HG03342 (cell line): ENCODE results near the gene LIX1L.

Experiments used
- ATAC-seq: cut with Tn5 transposase; IDR thresholded peaks from one replicate; pipeline ENCODE4 v1.9.1; 2021; ENCODE audit warnings: mild to moderate bottlenecking, moderate library complexity; ENCODE audit not compliant: unreplicated experiment

Gene LIX1L

DNA sequence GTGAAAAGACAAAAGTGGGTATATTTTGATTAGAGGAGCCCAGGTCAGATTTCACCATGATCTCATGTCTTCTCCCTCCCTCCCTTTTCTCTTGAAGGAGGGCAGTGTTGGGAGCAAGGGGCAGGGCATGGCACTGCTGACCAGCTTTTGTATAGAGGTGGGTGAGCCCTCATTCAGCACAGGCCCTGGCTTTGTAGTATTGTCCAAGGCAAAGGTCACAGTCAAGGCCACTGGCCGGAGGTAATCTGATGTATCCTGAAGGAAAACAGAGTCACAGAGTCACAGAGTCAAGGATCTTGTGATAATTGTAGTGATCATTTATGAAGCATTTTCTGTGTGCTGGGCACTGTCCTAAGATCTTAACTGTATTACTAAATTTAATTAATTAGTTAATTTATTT is 59.8 kb downstream of the LIX1L start:
- ATAC-seq: no peak

DNA sequence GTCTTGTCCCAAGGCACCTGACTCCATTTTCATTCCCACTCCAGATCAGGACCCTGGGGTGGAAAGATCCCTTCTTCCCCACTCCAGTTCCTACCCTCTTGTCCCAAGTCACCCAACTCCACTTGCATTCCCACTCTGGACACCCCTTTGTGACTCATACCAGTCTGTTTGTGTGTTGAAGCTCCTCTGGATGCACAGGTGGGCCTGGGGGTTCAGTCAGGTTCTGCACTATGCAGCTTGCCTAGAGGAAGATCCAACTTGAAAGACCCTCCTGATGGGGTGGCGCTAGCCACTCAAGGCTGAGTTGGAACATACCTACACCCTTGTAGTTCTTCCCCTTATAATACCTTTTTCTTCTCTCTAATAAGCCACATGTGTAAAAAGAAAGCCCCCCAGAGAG is 62.3 kb downstream of the LIX1L start:
- ATAC-seq: no peak

DNA sequence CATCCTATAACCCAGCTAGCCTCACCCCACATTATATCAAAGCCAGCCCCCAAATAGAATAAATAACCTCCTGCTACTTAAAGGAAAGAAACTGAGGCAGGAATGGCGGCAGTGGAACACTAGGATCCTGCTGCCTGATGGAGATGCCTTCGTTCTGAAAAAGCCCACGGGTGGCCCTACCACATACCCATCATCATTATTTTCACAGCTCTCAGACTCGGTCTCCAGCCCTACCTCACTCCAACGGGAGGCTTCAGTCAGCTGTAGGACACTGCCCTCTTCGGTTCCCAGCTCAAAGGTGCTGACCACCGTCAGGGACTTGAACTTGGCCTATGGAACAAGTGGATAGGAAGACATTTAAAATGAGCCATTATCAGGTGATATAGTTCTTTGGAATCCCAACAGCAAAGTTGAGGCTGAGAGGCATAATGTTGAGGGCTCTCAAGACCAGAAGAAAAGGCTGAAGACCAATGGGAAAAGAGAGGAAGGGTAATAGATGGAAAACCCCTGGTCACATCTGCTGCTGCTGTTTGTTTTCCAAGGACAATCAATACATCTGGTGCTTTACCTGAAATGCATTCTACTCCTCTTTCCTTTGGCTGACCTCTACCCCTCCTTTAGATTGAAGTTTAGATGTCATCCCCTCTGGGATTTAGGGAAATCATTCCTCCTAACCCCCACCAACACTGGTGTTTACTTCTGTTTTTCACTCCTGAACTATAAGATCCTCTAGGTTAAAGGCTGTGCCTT is 64.3 kb downstream of the LIX1L start:
- no peak for ATAC-seq

DNA sequence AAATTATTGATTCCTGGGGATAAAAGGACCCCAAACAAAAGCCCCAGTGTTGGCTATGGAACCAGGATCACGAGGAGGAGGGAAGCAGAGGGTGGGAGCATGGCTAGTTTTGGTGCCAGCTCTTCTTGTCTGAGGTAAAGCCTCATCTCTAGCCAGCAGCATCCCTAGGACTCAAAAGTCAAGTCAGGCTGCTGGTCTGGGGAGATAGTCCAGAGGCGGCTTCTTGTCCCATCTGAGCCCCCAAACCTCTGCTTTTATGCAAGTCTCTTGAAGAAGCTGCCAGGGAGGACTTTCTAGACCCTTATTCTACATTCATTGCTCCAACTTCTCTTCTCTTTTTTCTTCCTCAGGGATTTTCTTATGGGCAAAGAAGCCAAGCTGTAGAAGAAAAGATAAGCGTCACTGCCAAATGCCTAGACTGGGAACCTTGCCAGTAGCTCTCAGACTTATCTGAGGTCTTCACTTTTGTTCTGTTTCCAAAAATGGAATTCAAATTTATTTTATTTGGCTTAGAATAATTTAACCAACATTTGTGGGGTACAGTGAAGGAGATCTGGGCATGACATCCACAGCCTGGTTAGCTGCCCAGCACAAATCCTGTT is 65.2 kb downstream of the LIX1L start:
- no peak for ATAC-seq

DNA sequence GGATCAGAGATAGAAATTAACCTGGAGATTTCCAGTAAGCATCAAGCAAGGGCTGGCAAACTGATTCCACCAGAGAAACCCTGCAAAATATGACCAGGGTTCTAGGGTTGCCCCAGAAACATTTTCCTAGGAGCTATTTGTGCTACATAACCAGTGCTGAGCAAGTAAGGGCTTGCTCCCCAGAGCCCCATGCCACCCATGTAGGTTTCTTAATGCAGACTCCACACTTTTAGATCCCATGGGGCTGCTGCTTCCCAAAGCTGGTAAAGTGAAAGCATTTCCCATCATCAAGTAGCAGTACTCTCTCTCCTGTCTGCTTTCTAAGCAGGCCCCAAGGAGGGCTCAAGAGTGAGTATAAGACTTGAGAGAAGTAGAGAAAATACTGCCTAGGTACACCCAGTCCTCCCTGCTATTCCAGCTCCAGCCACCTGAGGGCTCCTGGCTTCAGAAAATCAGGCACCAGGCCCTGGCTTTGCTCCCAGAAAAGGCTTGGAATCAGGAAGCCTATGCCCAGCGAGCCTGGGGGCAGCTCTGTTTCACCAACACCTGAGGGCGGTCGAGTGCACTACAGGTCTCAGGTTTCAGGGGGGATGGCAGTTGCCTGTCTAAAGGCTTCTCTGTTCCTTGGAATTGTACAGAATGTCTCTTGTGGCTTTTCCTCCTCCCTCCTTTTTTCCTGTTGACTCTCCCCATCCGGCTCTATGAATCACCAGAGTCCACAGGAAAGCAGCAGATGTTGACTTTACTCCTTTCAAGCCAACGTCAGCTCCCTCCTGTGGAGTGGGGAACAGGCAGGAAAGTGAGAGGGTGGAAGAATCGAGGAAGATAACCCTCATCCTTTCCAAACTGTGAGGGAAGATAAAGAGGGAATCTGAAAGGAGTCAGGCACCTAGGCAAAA is 66.0 kb downstream of the LIX1L start:
- ATAC-seq: no peak

DNA sequence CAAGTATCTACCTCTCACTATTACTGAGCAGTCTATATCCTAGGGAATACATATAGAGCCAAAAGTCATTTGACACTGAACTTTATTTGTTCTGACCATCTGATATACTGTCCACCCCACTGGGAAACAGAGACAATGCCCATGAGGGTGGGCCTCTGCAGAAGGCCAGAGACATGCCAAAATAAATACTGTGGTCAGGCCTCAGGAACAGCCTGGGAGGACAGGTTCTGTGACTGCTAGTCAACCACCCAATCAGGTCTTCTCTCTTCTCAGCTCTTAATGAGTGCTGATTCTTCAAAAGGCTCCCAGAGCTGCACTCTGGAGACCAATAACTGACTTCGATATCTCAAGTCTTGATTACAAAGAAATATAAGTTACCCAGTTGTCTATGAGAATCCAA is 66.7 kb downstream of the LIX1L start:
- no peak for ATAC-seq

DNA sequence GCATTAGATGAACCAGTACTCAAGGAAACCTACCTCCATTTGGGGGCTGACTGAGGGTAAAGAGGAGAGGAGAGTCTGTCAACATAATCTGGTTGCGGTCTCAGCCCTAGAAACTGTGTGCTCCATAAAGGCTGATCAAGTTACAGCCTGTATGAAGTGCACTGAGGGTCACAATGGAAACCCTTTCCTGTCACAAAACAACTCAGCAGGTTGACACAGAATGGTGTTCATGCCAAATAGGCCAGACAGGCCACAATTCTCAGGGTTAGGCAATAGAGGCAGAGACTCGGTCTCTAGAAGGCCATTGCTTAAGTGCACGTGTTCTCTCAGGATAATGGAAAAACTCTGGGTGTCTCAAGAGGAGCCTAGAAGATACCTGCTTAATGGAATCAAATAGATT is 68.1 kb downstream of the LIX1L start:
- no peak for ATAC-seq

DNA sequence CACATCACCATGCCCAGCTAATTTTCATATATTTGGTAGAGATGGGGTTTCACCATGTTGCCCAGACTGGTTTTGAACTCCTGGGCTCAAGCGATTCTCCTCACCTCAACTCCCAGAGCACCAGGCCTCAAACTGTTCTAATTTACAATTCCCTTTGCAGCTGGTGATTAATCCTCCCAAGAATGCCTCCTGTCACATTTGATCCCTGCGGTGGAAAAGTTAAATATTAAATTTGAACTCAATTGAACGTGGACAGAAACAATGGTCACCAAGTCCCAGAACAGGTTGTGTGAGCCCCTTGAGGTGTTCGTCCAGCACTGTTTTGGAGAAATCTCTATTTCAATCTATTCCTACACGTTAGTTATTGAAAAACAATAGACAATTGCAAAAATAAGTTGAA is 70.2 kb downstream of the LIX1L start:
- ATAC-seq: no peak

DNA sequence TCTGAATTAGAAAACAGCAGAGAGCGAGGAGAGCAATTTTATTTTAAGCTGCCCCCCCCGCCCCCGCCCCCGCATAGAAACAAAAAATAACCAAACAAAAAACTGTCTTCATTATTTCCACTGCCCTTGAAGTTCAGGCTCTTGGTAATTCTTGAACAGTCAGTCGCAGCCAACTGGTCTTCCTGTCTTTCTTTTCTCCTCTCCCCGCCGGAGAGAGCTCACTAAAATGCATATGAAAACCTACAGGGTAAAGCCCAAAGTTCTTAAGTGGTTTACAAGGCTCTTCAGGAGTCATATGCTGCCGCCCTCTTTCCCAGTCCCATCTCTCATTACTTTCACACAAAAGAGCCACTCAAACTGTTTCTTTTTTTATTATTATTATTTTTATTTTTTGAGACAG is 71.0 kb downstream of the LIX1L start:
- no peak for ATAC-seq

DNA sequence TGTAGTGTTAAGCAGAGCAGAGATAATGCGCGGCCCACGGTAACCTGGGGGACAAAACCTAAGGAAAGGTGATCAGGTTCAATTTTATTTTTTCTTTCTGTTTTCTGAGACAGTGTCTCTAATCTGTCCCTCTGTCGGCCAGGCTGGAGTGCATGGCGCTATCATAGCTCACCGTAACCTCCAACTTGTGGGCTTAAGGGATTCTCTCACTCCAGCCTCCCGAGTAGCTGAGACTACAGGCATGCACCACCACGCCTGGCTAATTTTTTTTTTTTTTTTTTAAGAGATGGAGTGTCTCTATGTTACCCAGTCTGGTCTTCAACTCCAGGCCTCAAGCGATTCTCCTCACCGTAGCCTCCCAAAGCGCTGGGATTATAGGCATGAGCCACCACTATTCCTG is 71.4 kb downstream of the LIX1L start:
- no peak for ATAC-seq

DNA sequence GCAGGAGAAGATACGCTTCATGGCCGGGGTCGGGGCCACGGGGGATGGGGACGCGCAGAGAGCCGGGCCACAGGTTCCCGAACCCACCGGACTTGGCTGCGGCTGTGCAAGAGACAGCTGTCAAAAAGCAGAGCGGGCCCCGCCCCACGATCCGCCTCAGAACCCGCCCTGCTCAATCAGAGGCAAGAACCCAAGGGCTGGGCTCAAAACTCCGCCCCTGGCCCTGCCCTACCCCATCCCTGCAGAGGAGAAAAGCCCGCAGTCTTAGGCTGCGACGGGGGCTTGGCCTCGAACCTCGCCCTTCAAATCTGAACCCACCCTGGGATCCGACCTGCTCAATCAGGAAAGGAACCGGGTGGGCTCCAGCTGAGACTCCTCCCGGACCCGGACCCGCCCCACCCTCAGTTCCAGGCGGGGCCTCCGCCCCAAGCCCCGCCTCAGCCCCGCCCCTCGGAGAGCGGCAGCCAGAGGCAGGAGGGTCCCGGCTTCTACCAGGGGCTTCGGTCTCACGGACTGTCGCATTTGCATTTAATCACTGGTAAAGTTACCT is 72.0 kb downstream of the LIX1L start, which contains the start of gene ANKRD35:
ANKRD35 (minus strand) TSS at position 129 of the 550 bp plus-strand sequence; CDS start at position 21, 108 bp downstream.
- ATAC-seq: peak; percentile 99

DNA sequence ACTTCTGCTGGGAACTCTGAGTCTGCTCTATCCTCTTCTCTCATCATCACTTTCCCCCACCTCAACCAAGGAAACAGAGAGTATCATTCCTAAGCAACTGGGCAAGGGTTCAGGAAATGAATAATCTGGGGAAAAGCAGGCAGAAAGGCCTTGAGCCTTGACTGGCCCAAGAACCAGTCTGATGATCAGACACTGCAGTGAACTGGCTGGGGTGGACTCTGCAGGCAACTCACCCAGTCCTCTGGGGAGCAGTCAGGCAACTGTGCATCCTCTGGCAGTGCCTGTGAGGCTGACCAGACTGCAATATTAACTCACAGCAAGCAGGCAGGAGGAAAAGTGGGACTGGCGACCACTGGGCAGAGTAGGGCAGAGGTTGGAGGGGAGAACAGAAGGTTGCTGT is 73.1 kb downstream of the LIX1L start:
- ATAC-seq: no peak
